ENCODE measurements around the gene EIF3L.

The EIF3L gene

GRCh38 chr22:37920126-37920525 is 70.9 kb downstream of the EIF3L start:
- Histone ChIP-seq H3K4me1 (ENCODE audit: control insufficient read depth, insufficient read depth, low read length) (no peaks in the 10 kb centered on the region), H3K4me3 (ENCODE audit: low read length) (no peak overlapping the region), H3K36me3 (ENCODE audit: control insufficient read depth, insufficient read depth, low read length) (peaks cover 37% of the 10 kb centered on the region), H3K9ac (ENCODE audit: low read length) (no peak overlapping the region), H3K27me3 (ENCODE audit: control insufficient read depth, insufficient read depth, low read length) (no peaks in the 10 kb centered on the region), H3K27ac (ENCODE audit: low read depth, low read length) (no peak overlapping the region)

- H3K27ac ChIP-seq (ENCODE audit: low read depth, low read length), result no peak overlapping the region
- no peaks in the 10 kb centered on the region for H3K4me1 ChIP-seq (ENCODE audit: control insufficient read depth, insufficient read depth, low read length)
- H3K36me3 ChIP-seq (ENCODE audit: control insufficient read depth, insufficient read depth, low read length), result peaks cover 48% of the 10 kb centered on the region
- no peak overlapping the region for H3K9ac ChIP-seq (ENCODE audit: low read length)
- H3K27me3 ChIP-seq (ENCODE audit: control insufficient read depth, insufficient read depth, low read length), result no peaks in the 10 kb centered on the region
- H3K4me3 ChIP-seq (ENCODE audit: low read length), result no peak overlapping the region
These were observed 73.0 kb downstream of the EIF3L start for GRCh38 chr22:37922191-37922590.

- no peaks in the 10 kb centered on the region for H3K27me3 ChIP-seq (ENCODE audit: control insufficient read depth, insufficient read depth, low read length)
- no peaks in the 10 kb centered on the region for H3K4me1 ChIP-seq (ENCODE audit: control insufficient read depth, insufficient read depth, low read length)
- H3K36me3 ChIP-seq (ENCODE audit: control insufficient read depth, insufficient read depth, low read length), result peaks cover 42% of the 10 kb centered on the region
- no peak overlapping the region for H3K27ac ChIP-seq (ENCODE audit: low read depth, low read length)
- H3K4me3 ChIP-seq (ENCODE audit: low read length), result no peak overlapping the region
- no peak overlapping the region for H3K9ac ChIP-seq (ENCODE audit: low read length)
These were observed 74.7 kb downstream of the EIF3L start for GRCh38 chr22:37923927-37924326.

- no peaks in the 10 kb centered on the region for H3K27me3 ChIP-seq (ENCODE audit: control insufficient read depth, insufficient read depth, low read length)
- no peaks in the 10 kb centered on the region for H3K4me1 ChIP-seq (ENCODE audit: control insufficient read depth, insufficient read depth, low read length)
- no peak overlapping the region for H3K9ac ChIP-seq (ENCODE audit: low read length)
- H3K36me3 ChIP-seq (ENCODE audit: control insufficient read depth, insufficient read depth, low read length), result peaks cover 42% of the 10 kb centered on the region
- peak overlapping the region; percentile 22 for H3K27ac ChIP-seq (ENCODE audit: low read depth, low read length)
- no peak overlapping the region for H3K4me3 ChIP-seq (ENCODE audit: low read length)
These were observed 75.3 kb downstream of the EIF3L start for GRCh38 chr22:37924386-37925065.

GRCh38 chr22:37925330-37925729 is 76.1 kb downstream of the EIF3L start:
- Histone ChIP-seq H3K27ac (ENCODE audit: low read depth, low read length) (peak overlapping the region; percentile 14), H3K9ac (ENCODE audit: low read length) (no peak overlapping the region), H3K36me3 (ENCODE audit: control insufficient read depth, insufficient read depth, low read length) (peaks cover 45% of the 10 kb centered on the region)

GRCh38 chr22:37925767-37926166 is 76.5 kb downstream of the EIF3L start:
- Histone ChIP-seq H3K9ac (ENCODE audit: low read length) (no peak overlapping the region), H3K27ac (ENCODE audit: low read depth, low read length) (no peak overlapping the region), H3K36me3 (ENCODE audit: control insufficient read depth, insufficient read depth, low read length) (peaks cover 47% of the 10 kb centered on the region), H3K27me3 (ENCODE audit: control insufficient read depth, insufficient read depth, low read length) (no peaks in the 10 kb centered on the region), H3K4me1 (ENCODE audit: control insufficient read depth, insufficient read depth, low read length) (no peaks in the 10 kb centered on the region), H3K4me3 (ENCODE audit: low read length) (no peak overlapping the region)

More at GRCh38 chr22:37925330-37925729, 76.1 kb downstream of the EIF3L start:
- H3K4me3 ChIP-seq (ENCODE audit: low read length), result no peak overlapping the region
- no peaks in the 10 kb centered on the region for H3K27me3 ChIP-seq (ENCODE audit: control insufficient read depth, insufficient read depth, low read length)
- no peaks in the 10 kb centered on the region for H3K4me1 ChIP-seq (ENCODE audit: control insufficient read depth, insufficient read depth, low read length)

- Histone ChIP-seq H3K27me3 (ENCODE audit: control insufficient read depth, insufficient read depth, low read length) (no peaks in the 10 kb centered on the region), H3K9ac (ENCODE audit: low read length) (no peak overlapping the region), H3K4me3 (ENCODE audit: low read length) (no peak overlapping the region), H3K4me1 (ENCODE audit: control insufficient read depth, insufficient read depth, low read length) (no peaks in the 10 kb centered on the region), H3K27ac (ENCODE audit: low read depth, low read length) (peak overlapping the region; percentile 24), H3K36me3 (ENCODE audit: control insufficient read depth, insufficient read depth, low read length) (peaks cover 47% of the 10 kb centered on the region)
These were observed 77.1 kb downstream of the EIF3L start for GRCh38 chr22:37926358-37926757.

GRCh38 chr22:37926771-37927636 is 77.8 kb downstream of the EIF3L start:
- peaks cover 53% of the 10 kb centered on the region for H3K36me3 ChIP-seq (ENCODE audit: control insufficient read depth, insufficient read depth, low read length)
- H3K27me3 ChIP-seq (ENCODE audit: control insufficient read depth, insufficient read depth, low read length), result no peaks in the 10 kb centered on the region
- no peak overlapping the region for H3K4me3 ChIP-seq (ENCODE audit: low read length)
- no peaks in the 10 kb centered on the region for H3K4me1 ChIP-seq (ENCODE audit: control insufficient read depth, insufficient read depth, low read length)
- peak overlapping the region; percentile 24 for H3K27ac ChIP-seq (ENCODE audit: low read depth, low read length)
- H3K9ac ChIP-seq (ENCODE audit: low read length), result no peak overlapping the region

GRCh38 chr22:37927637-37927936 is 78.4 kb downstream of the EIF3L start:
- H3K36me3 ChIP-seq (ENCODE audit: control insufficient read depth, insufficient read depth, low read length), result peaks cover 58% of the 10 kb centered on the region
- H3K4me3 ChIP-seq (ENCODE audit: low read length), result no peak overlapping the region
- H3K27ac ChIP-seq (ENCODE audit: low read depth, low read length), result no peak overlapping the region
- H3K4me1 ChIP-seq (ENCODE audit: control insufficient read depth, insufficient read depth, low read length), result no peaks in the 10 kb centered on the region
- no peaks in the 10 kb centered on the region for H3K27me3 ChIP-seq (ENCODE audit: control insufficient read depth, insufficient read depth, low read length)
- no peak overlapping the region for H3K9ac ChIP-seq (ENCODE audit: low read length)

GRCh38 chr22:37929390-37929789 is 80.2 kb downstream of the EIF3L start:
- Histone ChIP-seq H3K27ac (ENCODE audit: low read depth, low read length) (peak overlapping the region; percentile 34), H3K27me3 (ENCODE audit: control insufficient read depth, insufficient read depth, low read length) (no peaks in the 10 kb centered on the region), H3K36me3 (ENCODE audit: control insufficient read depth, insufficient read depth, low read length) (peaks cover 61% of the 10 kb centered on the region), H3K4me3 (ENCODE audit: low read length) (no peak overlapping the region), H3K4me1 (ENCODE audit: control insufficient read depth, insufficient read depth, low read length) (peaks cover 9% of the 10 kb centered on the region), H3K9ac (ENCODE audit: low read length) (no peak overlapping the region)

- no peaks in the 10 kb centered on the region for H3K27me3 ChIP-seq (ENCODE audit: control insufficient read depth, insufficient read depth, low read length)
- H3K36me3 ChIP-seq (ENCODE audit: control insufficient read depth, insufficient read depth, low read length), result peaks cover 51% of the 10 kb centered on the region
- no peak overlapping the region for H3K9ac ChIP-seq (ENCODE audit: low read length)
- peak overlapping the region; percentile 34 for H3K27ac ChIP-seq (ENCODE audit: low read depth, low read length)
- peaks cover 9% of the 10 kb centered on the region for H3K4me1 ChIP-seq (ENCODE audit: control insufficient read depth, insufficient read depth, low read length)
- H3K4me3 ChIP-seq (ENCODE audit: low read length), result no peak overlapping the region
These were observed 81.2 kb downstream of the EIF3L start for GRCh38 chr22:37930270-37930951.

GRCh38 chr22:37930952-37931440 is 81.8 kb downstream of the EIF3L start:
- H3K9ac ChIP-seq (ENCODE audit: low read length), result no peak overlapping the region
- H3K4me3 ChIP-seq (ENCODE audit: low read length), result no peak overlapping the region
- H3K27ac ChIP-seq (ENCODE audit: low read depth, low read length), result peak overlapping the region; percentile 11
- H3K27me3 ChIP-seq (ENCODE audit: control insufficient read depth, insufficient read depth, low read length), result no peaks in the 10 kb centered on the region
- H3K36me3 ChIP-seq (ENCODE audit: control insufficient read depth, insufficient read depth, low read length), result peaks cover 46% of the 10 kb centered on the region
- H3K4me1 ChIP-seq (ENCODE audit: control insufficient read depth, insufficient read depth, low read length), result peaks cover 9% of the 10 kb centered on the region
